KOPT-K1 (cell line): Measurements from ENCODE around the gene TMPRSS2.
A peak's percentile ranks its signal among the peaks of the same experiment; 100 is the strongest.

Source experiments
- H3K27ac ChIP-seq: fragments of 200-600 bp; sonication (generic); 2 replicates; pipeline ENCODE4 v1.5.1; 2016; ENCODE audit warnings: antibody characterized with exemption, mild to moderate bottlenecking, low read depth, low read length; ENCODE audit not compliant: poor library complexity, severe bottlenecking
- H3K36me3 ChIP-seq: fragments of 200-600 bp; sonication (generic); 2 replicates; pipeline ENCODE4 v1.5.1; 2017; ENCODE audit warnings: antibody characterized with exemption, mild to moderate bottlenecking, low read length, moderate library complexity; ENCODE audit not compliant: insufficient read depth
- H3K9me3 ChIP-seq: fragments of 200-600 bp; sonication (generic); 2 replicates; pipeline ENCODE4 v1.5.1; 2017; ENCODE audit warnings: antibody characterized with exemption, low read length, mild to moderate bottlenecking; ENCODE audit not compliant: insufficient read depth, poor library complexity, severe bottlenecking

The TMPRSS2 gene

GRCh38 chr21:41500931-41501381 is 7.0 kb downstream of the TMPRSS2 start:
- Histone ChIP-seq H3K9me3 (no peaks in the 10 kb centered on the region), H3K36me3 (no peaks in the 10 kb centered on the region), H3K27ac (no peak overlapping the region)

- Histone ChIP-seq H3K27ac (no peak overlapping the region), H3K9me3 (no peaks in the 10 kb centered on the region), H3K36me3 (no peaks in the 10 kb centered on the region)
Observed at GRCh38 chr21:41500363-41500762, 7.6 kb downstream of the TMPRSS2 start.

GRCh38 chr21:41499920-41500319 is 8.0 kb downstream of the TMPRSS2 start:
- H3K9me3 ChIP-seq, result no peaks in the 10 kb centered on the region
- no peak overlapping the region for H3K27ac ChIP-seq
- no peaks in the 10 kb centered on the region for H3K36me3 ChIP-seq

- Histone ChIP-seq H3K27ac (no peak overlapping the region), H3K36me3 (no peaks in the 10 kb centered on the region), H3K9me3 (no peaks in the 10 kb centered on the region)
Observed at GRCh38 chr21:41497788-41498187, 10.2 kb downstream of the TMPRSS2 start.

- Histone ChIP-seq H3K36me3 (no peaks in the 10 kb centered on the region), H3K27ac (no peak overlapping the region), H3K9me3 (no peaks in the 10 kb centered on the region)
Observed at GRCh38 chr21:41497008-41497407, 10.9 kb downstream of the TMPRSS2 start.

- no peaks in the 10 kb centered on the region for H3K9me3 ChIP-seq
Observed at GRCh38 chr21:41494242-41494641, 13.7 kb downstream of the TMPRSS2 start.

GRCh38 chr21:41491412-41491811 is 16.5 kb downstream of the TMPRSS2 start:
- H3K36me3 ChIP-seq, result no peaks in the 10 kb centered on the region
- no peak overlapping the region for H3K27ac ChIP-seq
- H3K9me3 ChIP-seq, result no peaks in the 10 kb centered on the region

More at GRCh38 chr21:41494242-41494641, 13.7 kb downstream of the TMPRSS2 start:
- H3K27ac ChIP-seq, result no peak overlapping the region
- no peaks in the 10 kb centered on the region for H3K36me3 ChIP-seq

GRCh38 chr21:41490330-41490729 is 17.6 kb downstream of the TMPRSS2 start:
- no peaks in the 10 kb centered on the region for H3K36me3 ChIP-seq
- H3K27ac ChIP-seq, result no peak overlapping the region
- no peaks in the 10 kb centered on the region for H3K9me3 ChIP-seq

GRCh38 chr21:41489329-41489728 is 18.6 kb downstream of the TMPRSS2 start:
- Histone ChIP-seq H3K9me3 (no peaks in the 10 kb centered on the region), H3K27ac (no peak overlapping the region)

GRCh38 chr21:41488080-41488479 is 19.9 kb downstream of the TMPRSS2 start:
- no peaks in the 10 kb centered on the region for H3K9me3 ChIP-seq
- H3K27ac ChIP-seq, result peak overlapping the region; percentile 80
- H3K36me3 ChIP-seq, result no peaks in the 10 kb centered on the region

More at GRCh38 chr21:41489329-41489728, 18.6 kb downstream of the TMPRSS2 start:
- H3K36me3 ChIP-seq, result no peaks in the 10 kb centered on the region

GRCh38 chr21:41487082-41487481 is 20.9 kb downstream of the TMPRSS2 start:
- Histone ChIP-seq H3K27ac (peak overlapping the region; percentile 80), H3K9me3 (no peaks in the 10 kb centered on the region), H3K36me3 (no peaks in the 10 kb centered on the region)

- H3K9me3 ChIP-seq, result no peaks in the 10 kb centered on the region
- H3K36me3 ChIP-seq, result no peaks in the 10 kb centered on the region
- peak overlapping the region; percentile 22 for H3K27ac ChIP-seq
Observed at GRCh38 chr21:41483973-41484372, 24.0 kb downstream of the TMPRSS2 start.

GRCh38 chr21:41483415-41483814 is 24.5 kb downstream of the TMPRSS2 start:
- Histone ChIP-seq H3K27ac (no peak overlapping the region), H3K9me3 (no peaks in the 10 kb centered on the region), H3K36me3 (no peaks in the 10 kb centered on the region)

- no peaks in the 10 kb centered on the region for H3K36me3 ChIP-seq
- peak overlapping the region; percentile 6 for H3K27ac ChIP-seq
- no peaks in the 10 kb centered on the region for H3K9me3 ChIP-seq
Observed at GRCh38 chr21:41482980-41483379, 25.0 kb downstream of the TMPRSS2 start.

GRCh38 chr21:41482301-41482700 is 25.7 kb downstream of the TMPRSS2 start:
- Histone ChIP-seq H3K27ac (peak overlapping the region; percentile 6), H3K9me3 (no peaks in the 10 kb centered on the region), H3K36me3 (no peaks in the 10 kb centered on the region)

GRCh38 chr21:41481191-41481590 is 26.8 kb downstream of the TMPRSS2 start:
- no peaks in the 10 kb centered on the region for H3K9me3 ChIP-seq
- no peaks in the 10 kb centered on the region for H3K36me3 ChIP-seq
- H3K27ac ChIP-seq, result no peak overlapping the region
